Raji (cell line): ENCODE data around the gene ATF4.

ENCODE experiments used
- POLR2A ChIP-seq: IDR thresholded peaks from 2 replicates; pipeline ENCODE4 v1.6.1; 2011; ENCODE audit warnings: low read depth, low read length, control low read depth; ENCODE audit not compliant: insufficient read depth

Gene ATF4, protein sequence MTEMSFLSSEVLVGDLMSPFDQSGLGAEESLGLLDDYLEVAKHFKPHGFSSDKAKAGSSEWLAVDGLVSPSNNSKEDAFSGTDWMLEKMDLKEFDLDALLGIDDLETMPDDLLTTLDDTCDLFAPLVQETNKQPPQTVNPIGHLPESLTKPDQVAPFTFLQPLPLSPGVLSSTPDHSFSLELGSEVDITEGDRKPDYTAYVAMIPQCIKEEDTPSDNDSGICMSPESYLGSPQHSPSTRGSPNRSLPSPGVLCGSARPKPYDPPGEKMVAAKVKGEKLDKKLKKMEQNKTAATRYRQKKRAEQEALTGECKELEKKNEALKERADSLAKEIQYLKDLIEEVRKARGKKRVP

DNA sequence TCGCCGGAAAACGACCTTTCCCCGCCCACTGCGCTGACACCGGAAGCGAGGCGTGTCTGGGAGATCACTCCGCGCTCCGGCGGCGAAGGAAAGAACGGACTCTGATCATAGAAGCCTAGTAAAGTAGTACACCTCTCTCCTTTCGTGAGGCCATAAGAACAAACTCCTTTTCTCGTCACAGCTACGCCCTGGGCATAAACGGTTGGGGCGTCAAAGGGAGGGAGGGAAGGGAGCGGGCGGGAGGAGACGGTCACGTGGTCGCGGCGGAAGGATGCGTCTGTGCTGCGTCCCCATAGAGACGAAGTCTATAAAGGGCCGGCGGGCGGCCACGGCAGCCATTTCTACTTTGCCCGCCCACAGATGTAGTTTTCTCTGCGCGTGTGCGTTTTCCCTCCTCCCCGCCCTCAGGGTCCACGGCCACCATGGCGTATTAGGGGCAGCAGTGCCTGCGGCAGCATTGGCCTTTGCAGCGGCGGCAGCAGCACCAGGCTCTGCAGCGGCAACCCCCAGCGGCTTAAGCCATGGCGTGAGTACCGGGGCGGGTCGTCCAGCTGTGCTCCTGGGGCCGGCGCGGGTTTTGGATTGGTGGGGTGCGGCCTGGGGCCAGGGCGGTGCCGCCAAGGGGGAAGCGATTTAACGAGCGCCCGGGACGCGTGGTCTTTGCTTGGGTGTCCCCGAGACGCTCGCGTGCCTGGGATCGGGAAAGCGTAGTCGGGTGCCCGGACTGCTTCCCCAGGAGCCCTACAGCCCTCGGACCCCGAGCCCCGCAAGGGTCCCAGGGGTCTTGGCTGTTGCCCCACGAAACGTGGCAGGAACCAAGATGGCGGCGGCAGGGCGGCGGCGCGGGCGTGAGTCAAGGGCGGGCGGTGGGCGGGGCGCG is at the start of gene ATF4:
TSS of gene ATF4 (plus strand) at position 337 of the 880 bp plus-strand sequence. CDS start 884 bp downstream, outside the sequence.
- peak; percentile 96 for TF ChIP-seq POLR2A

DNA sequence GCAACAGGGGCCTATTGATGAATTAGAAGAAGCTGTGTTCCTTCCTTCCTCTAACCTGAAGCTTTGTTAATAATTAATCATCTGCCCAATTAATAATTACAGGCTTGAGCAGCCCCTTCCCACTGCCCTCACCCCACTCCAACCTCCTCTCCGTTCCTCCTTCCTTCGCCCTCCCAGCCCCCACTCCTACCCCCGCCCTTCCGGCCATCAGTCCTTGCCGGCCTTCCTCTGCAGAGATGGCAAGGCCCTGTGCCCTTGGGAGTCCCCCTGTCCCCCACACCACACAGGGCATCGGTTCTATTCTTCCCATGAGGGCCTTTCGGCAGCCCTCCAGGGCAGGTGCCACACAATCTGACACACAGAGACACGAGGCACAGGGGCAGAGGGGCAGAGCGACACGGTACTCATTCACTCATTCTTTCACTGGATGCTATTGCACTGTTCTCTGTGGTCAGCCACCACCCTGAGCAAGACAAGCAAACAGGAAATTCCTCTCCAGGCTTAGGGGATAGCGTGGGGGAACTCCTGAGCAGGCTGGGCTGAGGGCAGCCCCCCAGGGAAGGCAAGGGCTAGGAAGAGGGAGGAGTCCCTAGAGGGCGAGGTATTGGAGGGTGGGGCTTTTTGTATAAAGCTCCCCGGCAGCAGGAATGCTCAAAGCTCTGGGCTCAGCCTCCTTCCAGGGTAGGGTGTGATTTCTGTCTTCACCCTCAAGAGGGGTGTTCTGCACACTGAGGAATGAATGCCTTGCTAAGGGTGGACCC is 48.8 kb upstream of the ATF4 start:
- no peak; the same call in 1 of the 2 replicates for TF ChIP-seq POLR2A

DNA sequence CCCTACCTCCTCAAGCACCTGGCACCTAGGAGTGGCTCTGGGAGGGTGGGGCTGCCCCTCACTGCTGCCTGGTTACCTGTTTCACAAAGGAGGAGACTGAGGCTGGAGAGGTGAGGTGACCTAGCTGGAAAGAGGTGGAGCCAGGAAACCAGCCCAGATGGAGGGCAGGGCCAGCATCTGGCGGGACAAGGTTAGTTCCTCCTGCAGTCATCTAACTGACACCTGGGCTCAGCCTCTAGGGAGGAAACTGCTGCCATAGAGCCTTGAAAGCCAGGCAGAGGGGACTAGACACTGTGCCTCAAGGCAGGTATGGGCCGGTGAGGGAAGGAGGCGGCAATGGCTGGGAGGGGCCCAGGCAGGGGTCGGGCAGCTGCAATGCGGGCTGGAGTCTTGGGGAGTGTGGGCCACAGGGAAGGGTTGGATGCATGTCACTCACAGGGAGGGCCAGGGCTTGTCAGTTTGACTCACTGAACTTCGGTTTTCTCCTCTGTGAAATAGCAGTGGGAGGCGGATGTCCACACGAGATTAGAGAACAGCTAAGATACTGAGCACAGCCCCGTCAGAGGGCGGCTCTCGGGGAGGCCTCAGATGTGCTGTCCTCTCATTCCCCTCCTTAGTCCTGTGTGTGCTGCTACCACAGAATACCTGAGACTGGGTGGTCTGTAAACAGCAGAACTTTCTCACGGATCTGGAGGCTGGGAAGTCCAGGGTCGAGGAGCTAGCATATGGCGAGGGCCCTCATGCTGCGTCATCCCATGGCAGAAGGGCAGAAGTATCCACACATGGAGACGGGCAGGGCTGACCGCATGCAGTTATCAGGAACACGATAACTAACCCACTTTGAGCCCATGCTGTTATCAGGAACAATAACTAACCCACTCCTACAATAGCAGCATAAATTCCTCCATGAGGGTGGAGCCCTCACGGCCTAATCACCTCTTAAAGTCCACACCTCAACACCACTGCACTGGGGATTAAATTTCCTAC is 47.5 kb upstream of the ATF4 start:
- TF ChIP-seq POLR2A, result peak; percentile 37; the same call in 1 of the 2 replicates

DNA sequence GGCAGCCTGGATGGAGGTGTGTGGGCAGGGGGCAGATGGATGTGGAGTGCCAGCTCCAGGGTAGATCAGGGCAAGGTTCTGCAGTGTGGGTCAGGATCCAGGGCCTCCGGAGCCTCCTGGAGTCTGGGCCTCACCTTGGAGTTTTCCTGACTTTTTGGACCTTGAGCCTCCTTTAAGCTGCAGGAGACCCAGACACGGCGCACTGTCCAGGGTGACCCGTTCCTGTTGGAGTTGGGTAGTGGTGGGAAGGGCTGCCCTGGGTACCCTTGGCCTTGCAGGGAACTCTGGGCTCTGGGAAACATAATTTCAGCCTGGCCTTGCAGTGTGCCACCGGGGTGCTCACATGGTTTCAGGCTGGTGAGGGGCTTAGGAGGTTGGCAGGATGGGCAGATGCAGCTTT is 46.5 kb upstream of the ATF4 start:
- TF ChIP-seq POLR2A, result no peak

DNA sequence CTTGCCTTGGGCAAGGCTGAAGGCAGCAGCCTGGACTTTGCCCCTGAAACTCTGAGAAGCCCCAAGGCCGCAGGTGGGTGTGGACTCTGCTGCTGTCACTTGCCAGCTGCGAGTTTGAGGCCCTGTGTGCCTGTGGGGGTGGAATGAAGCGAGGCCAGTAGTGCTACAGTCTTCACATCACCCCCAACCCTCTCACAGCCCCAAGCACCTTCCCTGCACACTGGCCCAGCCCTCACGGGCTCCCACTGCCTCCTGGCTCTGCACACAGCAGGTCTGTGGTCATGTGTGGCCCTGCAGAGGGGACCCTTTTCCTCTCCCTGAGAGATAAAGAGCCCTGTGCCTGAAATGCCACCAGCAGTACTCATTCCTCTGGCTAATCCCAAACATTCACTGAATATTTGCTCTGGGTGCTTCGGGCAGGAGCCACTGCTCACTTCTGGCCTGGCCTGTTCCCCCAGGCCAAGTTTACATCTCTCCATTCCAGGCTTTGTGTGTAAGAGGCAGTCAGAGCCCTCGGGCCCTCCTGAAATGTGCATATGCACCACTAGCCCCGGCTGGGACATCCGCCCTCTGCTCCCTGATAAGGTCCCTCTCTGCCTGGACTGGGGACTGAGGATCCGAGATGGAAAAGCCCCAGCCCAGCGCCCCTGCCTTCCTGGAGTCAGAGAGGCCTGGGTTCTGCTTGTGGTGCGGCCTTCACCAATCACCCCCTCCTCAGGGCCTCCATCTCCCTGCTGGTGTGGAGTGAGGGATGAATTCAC is 45.8 kb upstream of the ATF4 start:
- no peak for TF ChIP-seq POLR2A

DNA sequence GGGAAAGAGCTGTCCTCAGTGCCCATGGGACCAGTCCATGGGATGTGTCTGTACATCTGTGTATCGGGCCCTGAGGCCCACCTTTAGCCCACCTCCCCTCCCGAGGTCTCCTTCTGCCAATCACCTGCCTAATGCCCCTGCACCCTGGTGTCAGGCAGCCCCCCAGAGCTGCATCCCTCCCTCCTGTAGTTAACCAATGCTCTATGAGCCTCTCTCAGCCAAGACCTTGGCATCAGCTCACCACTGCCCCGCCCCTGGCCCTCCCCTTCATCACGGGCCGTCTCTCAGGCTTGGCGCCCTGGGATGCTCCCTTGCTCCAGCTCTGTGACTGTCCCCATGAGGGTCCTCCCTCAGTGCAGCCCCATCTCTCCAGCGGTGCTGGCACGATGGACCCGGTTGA is 45.0 kb upstream of the ATF4 start:
- TF ChIP-seq POLR2A, result no peak

DNA sequence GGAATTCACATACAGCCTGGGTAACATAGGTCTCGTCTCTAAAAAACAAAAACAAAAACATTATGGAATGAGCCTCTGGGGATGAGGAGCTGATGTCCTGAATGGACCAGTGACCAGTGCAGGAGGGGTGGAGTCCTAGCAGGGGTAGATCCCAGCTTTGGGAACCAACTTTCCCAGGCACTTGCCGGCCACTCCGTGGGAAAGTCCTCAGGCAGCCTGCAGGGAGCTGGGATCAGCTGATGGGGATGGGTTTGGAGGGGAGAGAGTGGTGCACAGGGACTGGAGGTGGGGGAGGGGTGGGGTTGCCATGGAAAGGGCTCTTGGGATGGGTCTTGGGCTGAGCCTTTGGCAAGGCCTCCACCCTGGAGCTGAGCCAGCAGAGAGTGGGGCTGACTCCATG is 44.5 kb upstream of the ATF4 start:
- TF ChIP-seq POLR2A, result no peak

DNA sequence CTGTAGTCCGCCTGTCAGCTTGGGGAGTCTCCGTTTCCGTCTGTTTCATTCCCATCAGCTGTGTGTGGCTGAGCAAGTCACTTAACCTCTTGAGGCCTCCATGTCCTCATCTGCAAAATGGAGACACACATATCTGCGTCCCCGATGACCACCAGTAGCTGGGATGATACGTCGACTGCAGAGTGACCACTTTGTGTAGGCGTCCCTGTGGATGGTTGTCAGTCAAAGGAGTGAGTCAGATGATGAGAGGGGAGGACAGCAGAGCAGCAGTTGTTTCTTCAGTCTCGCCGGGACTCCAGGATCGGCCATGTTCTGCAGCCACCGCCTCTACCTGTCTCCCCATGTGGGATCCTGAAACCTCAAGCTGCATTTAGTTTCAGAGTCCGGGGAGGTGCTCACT is 43.7 kb upstream of the ATF4 start:
- no peak for TF ChIP-seq POLR2A

DNA sequence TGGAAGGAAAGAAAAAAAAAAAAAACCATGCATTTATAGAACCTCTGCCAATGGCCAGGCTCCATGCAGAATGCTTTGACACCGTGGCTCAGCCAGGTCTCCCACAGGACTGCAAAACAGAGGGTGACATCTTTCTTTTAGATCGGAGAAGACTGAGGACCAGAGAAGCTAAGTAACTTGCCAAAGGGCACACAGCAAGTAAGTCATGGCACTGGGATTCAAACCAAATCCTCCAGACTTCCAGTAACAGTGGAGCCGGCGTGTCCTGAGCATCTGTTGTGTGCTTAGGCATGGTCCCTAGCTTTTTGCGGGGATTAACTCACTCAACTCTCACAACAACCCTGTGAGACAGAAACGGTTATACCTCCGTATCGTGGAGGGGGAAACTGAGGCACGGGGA is 42.8 kb upstream of the ATF4 start:
- no peak for TF ChIP-seq POLR2A

DNA sequence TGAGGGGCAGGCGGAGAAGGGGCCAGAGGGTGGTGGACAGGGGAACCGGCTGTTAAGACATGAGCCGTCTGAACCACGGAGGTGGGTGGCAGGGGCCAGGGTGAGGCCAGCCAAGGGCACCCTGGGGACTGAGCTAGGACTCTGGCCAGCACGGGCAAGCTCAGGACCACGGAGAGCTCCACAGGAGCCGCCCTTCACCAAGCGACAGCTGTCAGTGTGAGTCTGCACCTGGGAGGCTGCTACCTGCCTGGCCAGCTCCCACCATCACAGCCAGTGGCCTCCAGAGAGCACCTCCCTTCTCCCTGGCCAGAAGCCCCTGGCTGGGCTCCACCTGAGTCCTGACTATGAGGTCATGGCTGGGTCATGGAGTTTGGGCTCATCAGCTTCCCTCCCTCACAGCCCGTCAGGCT is 41.9 kb upstream of the ATF4 start:
- no peak for TF ChIP-seq POLR2A

DNA sequence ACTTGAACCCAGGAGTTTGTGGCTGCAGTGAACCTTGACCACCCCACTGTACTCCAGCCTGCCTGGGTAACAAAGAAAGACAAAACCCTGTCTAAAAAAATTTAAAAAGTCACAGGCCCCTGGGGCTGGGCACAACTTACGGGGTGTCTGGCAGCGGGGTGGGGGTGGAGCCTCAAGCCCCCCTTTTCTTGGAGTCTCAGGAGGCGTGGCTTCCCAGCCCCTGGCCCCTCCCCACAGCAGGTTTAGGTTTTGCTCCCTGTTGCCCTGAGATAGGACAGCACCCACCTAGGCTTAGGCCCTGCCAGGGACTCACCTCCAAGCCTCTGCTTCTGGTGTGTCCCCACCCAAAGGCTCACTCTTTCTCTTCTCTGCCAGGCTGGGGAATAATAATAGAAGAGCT is 41.1 kb upstream of the ATF4 start:
- TF ChIP-seq POLR2A, result no peak

DNA sequence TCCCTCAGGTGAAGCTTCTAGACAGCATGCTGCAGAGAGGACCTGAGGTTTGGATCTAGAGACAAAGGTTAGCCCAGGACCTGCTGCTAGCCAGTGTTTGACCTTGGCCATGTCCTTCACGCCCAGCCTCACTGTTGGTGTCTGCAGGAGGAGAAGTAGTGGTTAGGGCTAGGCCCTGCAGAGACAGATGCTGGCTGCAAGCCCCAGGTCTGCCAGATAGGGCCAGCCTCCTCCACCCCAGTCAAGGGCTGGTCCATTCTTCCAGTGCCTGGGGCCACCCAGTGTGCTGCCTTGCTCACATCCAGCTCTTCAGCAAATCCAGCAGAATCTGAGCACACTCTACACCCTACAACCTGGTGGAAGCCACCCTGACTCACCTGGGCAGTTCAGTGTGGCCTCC is 39.8 kb upstream of the ATF4 start:
- no peak for TF ChIP-seq POLR2A

DNA sequence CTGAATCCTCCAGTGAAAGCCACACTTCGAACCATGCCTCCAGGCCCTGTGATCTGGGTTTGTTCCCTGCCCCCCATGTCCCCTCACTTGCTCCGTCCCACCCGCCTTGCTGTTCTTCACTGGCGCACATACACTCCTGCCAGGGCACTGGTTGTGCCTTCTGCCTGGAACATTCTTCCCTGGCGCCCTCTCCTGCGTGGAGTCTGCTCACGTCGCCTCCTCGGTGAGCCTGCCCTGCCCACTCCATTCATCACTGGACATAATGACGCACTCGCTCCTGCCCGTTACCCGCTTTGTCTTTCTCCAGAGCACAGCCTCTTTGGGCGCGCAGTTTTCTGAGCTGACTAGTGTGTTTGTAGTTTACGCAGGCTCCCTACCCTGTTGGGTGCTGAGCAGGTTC is 39.3 kb upstream of the ATF4 start:
- TF ChIP-seq POLR2A, result no peak
